HEK293 (cell line): ENCODE measurements around the gene PLAAT2.
"Not testable (repeated sequence)": the region's sequence is repeated elsewhere in the genome, so short reads cannot be mapped to it uniquely, and the experiment has no call there.

ENCODE experiments used
- KLF10 ChIP-seq: fragments of 450-650 bp; IDR thresholded peaks from 2 replicates; pipeline ENCODE4 v1.5.1; 2018; ENCODE audit warnings: missing biosample characterization, mild to moderate bottlenecking, missing genetic modification characterization
- MYNN ChIP-seq: fragments of 450-650 bp; formaldehyde crosslinking; IDR thresholded peaks from 2 replicates; pipeline ENCODE4 v1.5.1; 2016; ENCODE audit warnings: missing biosample characterization, missing genetic modification characterization, borderline replicate concordance
- REST ChIP-seq: fragments of 450-650 bp; formaldehyde crosslinking; IDR thresholded peaks from 2 replicates; pipeline ENCODE4 v1.5.1; 2016; ENCODE audit warnings: missing biosample characterization, missing genetic modification characterization
- ZNF221 ChIP-seq: fragments of 450-650 bp; formaldehyde crosslinking; IDR thresholded peaks from 2 replicates; pipeline ENCODE4 v1.5.1; 2017; ENCODE audit warnings: missing biosample characterization, missing genetic modification characterization, borderline replicate concordance

DNA sequence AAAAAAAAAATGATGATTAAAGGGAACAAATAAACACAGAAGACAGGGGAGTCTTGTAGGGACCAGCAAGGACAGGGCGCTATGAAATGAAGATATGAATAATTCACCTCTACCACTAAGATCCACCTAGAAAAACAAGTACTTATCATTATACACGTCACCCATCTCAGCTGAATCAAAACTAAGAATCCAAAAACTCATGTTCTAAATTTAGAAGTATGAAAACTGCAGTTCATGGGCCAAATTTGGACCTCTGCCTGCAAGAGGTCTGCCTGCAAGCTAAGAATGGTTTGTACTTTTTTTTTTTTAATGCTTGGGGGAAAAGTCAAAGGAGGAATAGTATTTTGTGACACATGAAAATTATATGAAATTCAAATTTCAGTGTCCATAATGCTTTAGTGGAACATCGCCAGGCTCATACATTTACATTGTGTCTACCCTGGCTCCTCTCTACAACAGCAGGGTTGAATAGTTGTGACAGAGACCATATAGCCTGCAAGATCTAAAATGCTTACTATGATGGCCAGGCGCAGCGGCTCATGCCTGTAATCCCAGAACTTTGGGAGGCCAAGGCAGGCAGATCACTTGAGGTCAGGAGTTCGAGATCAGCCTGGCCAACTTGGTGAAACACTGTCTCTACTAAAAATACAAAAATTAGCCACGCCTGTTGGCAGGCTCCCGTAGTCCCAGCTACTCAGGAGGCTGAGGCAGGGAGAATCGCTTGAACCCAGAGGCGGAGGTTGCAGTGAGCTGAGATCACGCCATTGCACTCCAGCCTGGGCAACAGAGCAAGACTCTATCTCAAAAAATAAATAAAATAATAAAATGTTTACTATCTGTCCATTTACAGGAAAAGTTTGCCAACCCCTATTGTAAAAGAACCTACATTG lies 39.4 kb upstream of the PLAAT2 start:
- not testable (repeated sequence) for TF ChIP-seq MYNN, REST, ZNF221, KLF10 (tag by site-specific recombination)
